SK-N-SH (cell line): Measurements from ENCODE around the gene ENOX2.

ENCODE experiments used
- CTCF ChIP-seq: fragments of 200-600 bp; sonication (generic); IDR thresholded peaks from 2 replicates; pipeline ENCODE4 v1.6.1; 2017; ENCODE audit warnings: antibody characterized with exemption, mild to moderate bottlenecking, moderate library complexity
- JUND ChIP-seq: IDR thresholded peaks from 2 replicates; pipeline ENCODE4 v1.4.0; 2012
- MAX ChIP-seq: IDR thresholded peaks from 2 replicates; pipeline ENCODE4 v1.4.0; 2012; ENCODE audit warnings: low read depth
- NFIC ChIP-seq: IDR thresholded peaks from 2 replicates; pipeline ENCODE4 v1.4.0; 2012; ENCODE audit warnings: borderline replicate concordance
- RFX5 ChIP-seq: IDR thresholded peaks from 2 replicates; pipeline ENCODE4 v1.6.1; 2012; ENCODE audit warnings: mild to moderate bottlenecking, improper control_type of control experiment, low read length
- USF2 ChIP-seq: fragments of 150-350 bp; IDR thresholded peaks from 2 replicates; pipeline ENCODE4 v1.6.1; 2017; ENCODE audit warnings: antibody characterized with exemption, low read length, low read depth, borderline replicate concordance

- no peak for TF ChIP-seq NFIC
- no peak for TF ChIP-seq RFX5
- TF ChIP-seq USF2, result no peak
- no peak for TF ChIP-seq JUND
- TF ChIP-seq CTCF, result no peak
- no peak for TF ChIP-seq MAX
Observed at GRCh38 chrX:130615941-130616340, 287.1 kb downstream of the ENOX2 start.
